Measurements from ENCODE around the gene BAK1. TPM values are rescaled to one million over a fixed set of nuclear protein-coding genes. Genes with fewer than 3 reads are reported as not detected.

BAK1 gene
- total RNA-seq, 1 experiment from 2014 or later: 23.7 TPM

DNA sequence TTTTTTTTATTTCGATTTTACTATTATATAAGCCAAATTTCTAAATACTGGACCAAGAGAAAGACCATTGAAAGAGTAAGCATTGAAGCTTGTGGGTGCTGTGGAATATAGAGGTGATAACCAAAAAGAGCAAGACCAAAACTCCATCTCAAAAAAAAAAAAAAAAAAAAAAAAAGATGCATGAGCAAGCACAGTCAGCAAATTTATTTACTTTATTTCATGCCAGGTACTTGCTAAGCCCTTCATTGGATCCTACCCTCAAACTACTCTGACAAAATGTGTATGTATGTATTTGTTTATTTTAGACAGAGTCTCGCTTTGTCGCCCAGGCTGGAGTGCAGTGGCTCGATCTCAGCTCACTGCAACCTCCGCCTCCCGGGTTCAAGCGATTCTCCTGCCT, 27.8 kb downstream of the BAK1 start:
- no peaks in the 10 kb centered on the region for H3K27me3 ChIP-seq (ENCODE audit: low read length)
- no peak overlapping the region for H3K4me3 ChIP-seq (ENCODE audit: low read length)
- POLR2A ChIA-PET (ENCODE audit: unreplicated experiment): no interaction called here
- H3K79me2 ChIP-seq (ENCODE audit: low read length): no peaks in the 10 kb centered on the region
- CTCF ChIA-PET: no interaction called here
- H3K9ac ChIP-seq (ENCODE audit: low read length): no peak overlapping the region
- H3K9me3 ChIP-seq (ENCODE audit: low read length): no peaks in the 10 kb centered on the region
- no peak for DNase-seq
- no peak for TF ChIP-seq CTCF (conservative IDR thresholded peaks at IDR 0.05; ENCODE audit: low read depth, low read length)
- TF ChIP-seq EZH2 (IDR thresholded peaks at IDR 0.05; ENCODE audit: low read length, unreplicated experiment): no peak
- no peak for TF ChIP-seq EZH2phosphoT487 (IDR thresholded peaks at IDR 0.05; ENCODE audit: borderline replicate concordance, low read length)
- H3F3A ChIP-seq (ENCODE audit: low read length, unreplicated experiment): no peaks in the 10 kb centered on the region
- no peak overlapping the region for H3K27ac ChIP-seq (ENCODE audit: low read length)
- intact Hi-C loops (cut with micrococcal nuclease): loop anchor here (10.0 kb wide), 1 partner anchor 97 kb away; the partner anchor contains the start of gene ZBTB9
- H3K4me1 ChIP-seq (ENCODE audit: insufficient read depth, low read length): peaks cover 11% of the 10 kb centered on the region
- H3K36me3 ChIP-seq (ENCODE audit: low read depth, low read length): no peaks in the 10 kb centered on the region
- BruUV-seq (replicated peaks): no TSS peak
- no peak overlapping the region for H2AFZ ChIP-seq (ENCODE audit: low read length)
- ATAC-seq: no peak
- no peaks in the 10 kb centered on the region for H4K20me1 ChIP-seq (ENCODE audit: low read length)
- no peaks in the 10 kb centered on the region for H3K9me2 ChIP-seq (replicated peaks; ENCODE audit: low read length)
- H3K4me2 ChIP-seq (ENCODE audit: low read length): no peak overlapping the region

DNA sequence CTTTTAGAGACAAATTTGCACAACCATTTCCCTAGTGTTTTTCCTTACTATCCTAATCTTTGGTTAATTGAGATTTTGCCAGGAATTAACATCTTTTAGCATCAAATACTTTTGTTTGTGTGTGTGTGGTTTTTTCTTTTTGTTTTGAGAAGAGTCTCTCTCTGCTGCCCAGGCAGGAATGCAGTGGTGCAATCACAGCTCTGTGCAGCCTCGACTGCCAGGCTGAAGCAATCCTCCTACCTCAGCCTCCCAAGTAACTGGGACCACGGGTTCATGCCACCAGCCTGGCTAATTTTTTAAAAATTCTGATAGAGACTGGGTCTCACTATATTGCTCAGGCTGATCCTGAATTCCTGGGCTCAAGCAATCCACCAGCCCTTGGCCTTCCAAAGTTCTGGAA, 28.5 kb downstream of the BAK1 start:
- H3K9me2 ChIP-seq (replicated peaks; ENCODE audit: low read length): no peaks in the 10 kb centered on the region

More for the DNA sequence above, 28.5 kb downstream of the BAK1 start:
- no peaks in the 10 kb centered on the region for H3K36me3 ChIP-seq (ENCODE audit: low read depth, low read length)
- no peaks in the 10 kb centered on the region for H3K9me3 ChIP-seq (ENCODE audit: low read length)
- TF ChIP-seq EZH2 (IDR thresholded peaks at IDR 0.05; ENCODE audit: low read length, unreplicated experiment) (no peak), EZH2phosphoT487 (IDR thresholded peaks at IDR 0.05; ENCODE audit: borderline replicate concordance, low read length) (no peak), CTCF (conservative IDR thresholded peaks at IDR 0.05; ENCODE audit: low read depth, low read length) (no peak)
- no peaks in the 10 kb centered on the region for H4K20me1 ChIP-seq (ENCODE audit: low read length)
- intact Hi-C loops (cut with micrococcal nuclease): loop anchor here (10.0 kb wide), 1 partner anchor 97 kb away; the partner anchor contains the start of gene ZBTB9
- no peak overlapping the region for H3K4me2 ChIP-seq (ENCODE audit: low read length)
- no peaks in the 10 kb centered on the region for H3F3A ChIP-seq (ENCODE audit: low read length, unreplicated experiment)
- no TSS peak for BruUV-seq (replicated peaks)
- no peak overlapping the region for H3K9ac ChIP-seq (ENCODE audit: low read length)
- no peak overlapping the region for H3K27ac ChIP-seq (ENCODE audit: low read length)
- H3K4me3 ChIP-seq (ENCODE audit: low read length): no peak overlapping the region
- H3K27me3 ChIP-seq (ENCODE audit: low read length): no peaks in the 10 kb centered on the region
- ChIA-PET CTCF (interaction anchor here (0.6 kb wide), 1 partner anchor 62 kb away, joined by 3 read pairs; no protein-coding TSS in a partner anchor), POLR2A (ENCODE audit: unreplicated experiment) (no interaction called here)
- H3K79me2 ChIP-seq (ENCODE audit: low read length): no peaks in the 10 kb centered on the region
- H3K4me1 ChIP-seq (ENCODE audit: insufficient read depth, low read length): peaks cover 8% of the 10 kb centered on the region
- no peak for ATAC-seq
- no peak for DNase-seq
- H2AFZ ChIP-seq (ENCODE audit: low read length): no peak overlapping the region

Measured in PC-3 (cell line).